Measurements from ENCODE around the gene SORCS2.

Gene SORCS2

GRCh38 chr4:7367406-7367805, 175.1 kb downstream of the SORCS2 start:
- H3K4me3 ChIP-seq (ENCODE audit: control insufficient read depth, low read depth, low read length) = no peak overlapping the region
- no peak for DNase-seq (ENCODE audit: low read depth)
- TF ChIP-seq CTCF (IDR thresholded peaks at IDR 0.05; ENCODE audit: control insufficient read depth, insufficient read depth, low read depth, low read length, missing control alignments) = no peak

- no peak overlapping the region for H3K4me3 ChIP-seq (ENCODE audit: control insufficient read depth, low read depth, low read length)
- no peak for TF ChIP-seq CTCF (IDR thresholded peaks at IDR 0.05; ENCODE audit: control insufficient read depth, insufficient read depth, low read depth, low read length, missing control alignments)
- DNase-seq (ENCODE audit: low read depth) = no peak
Measured at GRCh38 chr4:7367864-7368277, 175.5 kb downstream of the SORCS2 start.

GRCh38 chr4:7368296-7368695, 176.0 kb downstream of the SORCS2 start:
- no peak for DNase-seq (ENCODE audit: low read depth)
- no peak for TF ChIP-seq CTCF (IDR thresholded peaks at IDR 0.05; ENCODE audit: control insufficient read depth, insufficient read depth, low read depth, low read length, missing control alignments)
- H3K4me3 ChIP-seq (ENCODE audit: control insufficient read depth, low read depth, low read length) = no peak overlapping the region

GRCh38 chr4:7369511-7369910, 177.2 kb downstream of the SORCS2 start:
- H3K4me3 ChIP-seq (ENCODE audit: control insufficient read depth, low read depth, low read length) = no peak overlapping the region
- DNase-seq (ENCODE audit: low read depth) = no peak
- TF ChIP-seq CTCF (IDR thresholded peaks at IDR 0.05; ENCODE audit: control insufficient read depth, insufficient read depth, low read depth, low read length, missing control alignments) = no peak

GRCh38 chr4:7370038-7370437, 177.7 kb downstream of the SORCS2 start:
- no peak for TF ChIP-seq CTCF (IDR thresholded peaks at IDR 0.05; ENCODE audit: control insufficient read depth, insufficient read depth, low read depth, low read length, missing control alignments)
- H3K4me3 ChIP-seq (ENCODE audit: control insufficient read depth, low read depth, low read length) = no peak overlapping the region
- no peak for DNase-seq (ENCODE audit: low read depth)

GRCh38 chr4:7371210-7371941, 179.0 kb downstream of the SORCS2 start:
- no peak overlapping the region for H3K4me3 ChIP-seq (ENCODE audit: control insufficient read depth, low read depth, low read length)
- DNase-seq (ENCODE audit: low read depth) = peak; percentile 18
- no peak for TF ChIP-seq CTCF (IDR thresholded peaks at IDR 0.05; ENCODE audit: control insufficient read depth, insufficient read depth, low read depth, low read length, missing control alignments)
